Peyer's patch (tissue), 4 donors: ENCODE results near the gene XYLT1.

Experiments
- CTCF ChIP-seq, 6 experiments: fragments of 450-650 bp in 4 of 6; fragments of 200-600 bp in 2 of 6; sonication (generic) in 1 of 6; IDR thresholded peaks; one replicate each; pipeline ENCODE4 v1.5.1; 2017 to 2019; ENCODE audit warnings: antibody characterized with exemption in 6 of 6, mild to moderate bottlenecking in 3 of 6, moderate library complexity in 1 of 6
- POLR2A ChIP-seq, 2 donors: fragments of 450-650 bp; IDR thresholded peaks; one replicate each; pipeline ENCODE4 v1.5.1; 2017; ENCODE audit warnings: antibody characterized with exemption in 2 of 2, mild to moderate bottlenecking in 2 of 2, moderate library complexity in 2 of 2

DNA sequence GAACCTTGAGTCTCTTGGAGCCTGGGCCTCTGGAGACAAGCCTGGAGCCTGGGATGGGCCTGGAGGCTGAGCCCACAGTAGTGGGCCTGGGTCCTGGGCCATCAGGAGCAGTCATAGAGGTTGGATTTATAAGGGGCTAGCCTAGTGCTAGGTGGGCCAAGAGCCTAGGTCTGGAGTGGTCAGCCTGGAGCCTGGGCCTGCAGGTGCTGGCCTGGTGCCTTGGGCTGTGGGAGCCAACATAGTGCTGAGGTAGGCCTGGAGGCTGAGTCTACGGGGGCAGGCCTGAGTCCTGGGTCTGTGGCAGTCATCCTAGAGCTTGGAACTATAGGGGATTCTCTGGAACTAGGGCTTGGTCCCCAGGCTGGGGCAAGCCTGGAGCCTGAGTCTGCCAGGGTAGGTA lies 414.1 kb downstream of the XYLT1 start:
- TF ChIP-seq CTCF (IDR thresholded peaks at IDR 0.05) (no peak), POLR2A (IDR thresholded peaks at IDR 0.05) (no peak)
